AG20443 (cell line): ENCODE results near the gene LRFN4.
"Not testable (repeated sequence)": the region's sequence is repeated elsewhere in the genome, so short reads cannot be mapped to it uniquely, and the experiment has no call there.

Experiments
- DNase-seq: peaks from one replicate; pipeline ENCODE4 v3.0.0; 2012; ENCODE audit warnings: low spot score, mixed read lengths

The LRFN4 gene

DNA sequence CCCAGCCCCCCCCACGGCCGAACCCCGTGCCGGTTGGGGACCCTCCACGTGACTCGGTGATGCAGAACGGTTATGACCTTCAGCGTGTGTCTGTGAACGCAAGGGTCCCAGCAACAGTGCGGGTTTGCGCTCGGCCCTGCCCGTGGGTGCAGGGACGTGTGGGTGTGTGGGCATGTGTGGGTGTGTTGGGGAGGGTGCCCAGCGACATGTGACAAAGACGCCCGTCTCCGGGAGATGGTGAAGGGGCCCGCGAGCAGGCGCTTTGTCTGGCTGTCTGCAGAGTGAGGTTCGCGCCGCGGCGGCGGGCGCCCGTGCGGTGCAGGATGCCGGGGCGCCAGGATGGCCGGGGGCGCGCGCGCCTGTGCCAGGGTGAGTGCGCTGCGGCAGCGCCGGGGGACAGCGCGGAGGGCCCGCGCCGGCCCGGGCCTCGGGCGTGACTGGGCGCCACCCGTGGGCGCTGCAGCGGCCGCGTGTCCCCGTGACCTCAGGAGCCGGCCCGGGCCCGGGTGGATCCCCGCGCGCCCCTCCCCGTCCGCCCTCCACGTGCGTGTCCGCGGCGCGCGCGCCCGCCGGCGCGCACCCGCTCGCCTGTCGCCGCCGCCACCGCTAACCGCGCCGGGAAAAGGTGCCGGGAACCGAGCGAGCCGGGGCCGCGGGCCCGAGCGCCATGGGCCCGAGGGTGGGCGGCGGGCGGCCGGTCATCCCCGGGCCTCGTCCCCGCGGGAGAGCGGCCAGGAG is at the start of gene LRFN4:
Gene LRFN4, plus strand, starts transcription at position 569 of the 738 bp plus-strand sequence. CDS start 681 bp downstream, outside the sequence.
- peak; percentile 83 for DNase-seq

DNA sequence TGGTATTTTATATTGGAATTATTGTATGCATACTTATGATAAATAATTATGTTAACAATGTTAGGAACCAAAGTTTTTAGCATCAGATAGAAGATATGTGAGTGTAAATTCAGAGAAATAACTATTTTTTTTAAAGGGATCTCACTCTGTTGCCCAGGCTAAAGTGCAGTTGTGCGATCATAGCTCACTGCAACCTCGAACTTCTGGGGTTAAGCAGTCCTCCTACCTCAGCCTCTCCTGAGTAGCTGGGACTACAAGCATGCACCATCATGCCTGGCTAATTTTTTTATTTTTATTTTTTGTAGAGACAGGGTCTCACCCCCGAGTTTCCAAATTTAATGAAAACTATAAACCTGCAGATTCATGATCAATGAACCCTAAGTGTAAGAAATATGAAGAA is 47.3 kb upstream of the LRFN4 start:
- DNase-seq, result no peak

DNA sequence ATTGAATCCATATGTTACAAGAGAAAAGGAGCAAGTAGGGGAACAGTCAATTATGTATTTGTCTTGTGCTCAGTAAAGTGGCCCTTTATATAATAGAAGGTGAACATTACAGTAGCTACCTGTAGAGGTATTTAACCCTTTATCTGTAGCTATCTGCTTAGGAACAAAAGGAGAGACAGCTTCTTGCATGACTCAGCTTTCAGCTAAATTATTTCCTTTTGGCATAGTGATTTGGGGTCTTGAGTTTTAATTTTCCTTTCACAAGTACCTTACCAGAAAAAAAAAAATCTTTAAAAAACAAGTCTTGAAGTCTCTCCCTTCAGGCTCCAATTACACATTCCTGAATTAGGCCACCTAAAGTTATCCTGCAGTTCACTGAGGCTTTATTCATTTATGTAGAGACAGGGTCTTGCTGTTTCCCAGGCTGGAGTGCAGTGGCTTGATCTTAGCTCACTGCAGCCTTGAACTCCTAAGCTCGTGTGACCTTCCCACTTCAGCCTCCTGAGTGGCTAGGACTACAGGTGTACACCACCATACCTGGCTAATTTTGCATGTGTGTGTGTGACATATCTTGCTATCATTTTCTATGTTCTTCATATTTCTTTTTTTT is 46.2 kb upstream of the LRFN4 start:
- no peak for DNase-seq

DNA sequence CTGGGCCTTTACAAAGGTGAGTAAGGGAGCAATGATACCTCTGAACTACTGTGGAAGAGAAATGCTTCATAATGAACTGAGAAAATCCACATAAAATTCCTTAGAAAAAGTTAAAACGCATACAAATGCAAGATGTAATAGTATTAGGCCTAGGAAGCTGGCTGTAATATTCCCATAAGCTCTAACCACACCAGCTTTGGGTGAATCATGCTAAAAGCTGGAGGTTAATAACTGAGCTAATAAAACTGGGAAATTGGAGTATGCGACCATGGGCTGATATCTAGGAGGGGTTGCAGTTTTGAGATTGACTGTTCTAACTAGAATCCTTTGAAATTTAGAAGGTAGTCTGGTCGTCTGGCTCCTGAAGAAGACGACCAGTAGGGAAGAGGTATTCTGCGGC is 42.2 kb upstream of the LRFN4 start:
- DNase-seq, result no peak

DNA sequence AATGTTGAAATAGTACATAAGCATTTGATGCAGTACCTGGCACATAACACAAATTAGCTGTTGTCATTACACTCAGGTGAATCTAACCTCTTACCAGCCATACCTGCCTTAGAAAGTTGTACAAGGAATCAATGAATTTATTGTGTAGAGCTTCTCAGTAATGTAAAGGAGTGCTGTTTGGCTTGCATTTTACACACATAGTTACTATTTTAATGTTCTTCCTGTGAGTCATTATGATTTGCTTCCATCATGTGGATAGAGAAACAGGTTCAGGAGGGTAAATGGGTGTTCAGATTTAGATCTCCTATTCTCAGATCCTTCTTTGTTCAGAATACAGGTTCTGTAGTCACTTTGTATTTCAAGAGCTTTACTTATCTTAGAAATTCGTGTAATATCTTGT is 41.2 kb upstream of the LRFN4 start:
- no peak for DNase-seq

DNA sequence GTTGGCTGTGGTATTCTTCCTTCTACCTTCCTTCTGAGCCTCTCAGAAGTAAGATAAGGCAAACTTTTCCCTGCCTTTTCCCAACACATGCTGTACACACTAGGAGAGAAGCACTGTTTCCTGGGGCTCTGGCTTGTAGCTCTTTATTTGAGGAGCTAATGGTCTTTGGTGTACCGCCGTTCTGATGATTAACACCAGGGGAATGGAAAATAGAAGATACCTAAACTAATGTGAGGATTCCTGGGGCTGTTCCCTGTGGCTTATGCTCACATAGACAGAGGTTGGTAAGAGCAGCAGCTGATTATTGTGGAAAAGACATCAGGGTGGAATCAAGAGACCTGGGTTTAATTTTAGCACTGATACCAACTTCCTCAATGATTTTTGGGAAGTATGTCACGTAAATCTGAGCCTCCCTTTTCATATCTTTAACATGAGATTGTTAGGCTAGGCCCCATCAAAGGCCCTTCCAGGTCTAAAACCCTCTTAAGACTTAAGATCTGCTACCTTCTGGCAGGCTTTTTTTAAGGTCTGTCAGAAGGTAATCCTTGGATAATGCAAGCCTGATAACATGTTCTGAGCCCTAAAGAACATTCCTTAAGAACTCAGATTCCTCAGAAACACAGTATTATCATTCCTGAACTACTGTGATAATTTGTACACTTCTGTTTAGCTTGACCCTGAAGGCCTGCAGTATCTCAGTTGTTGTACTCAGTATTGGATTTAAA is 38.5 kb upstream of the LRFN4 start:
- DNase-seq, result no peak

DNA sequence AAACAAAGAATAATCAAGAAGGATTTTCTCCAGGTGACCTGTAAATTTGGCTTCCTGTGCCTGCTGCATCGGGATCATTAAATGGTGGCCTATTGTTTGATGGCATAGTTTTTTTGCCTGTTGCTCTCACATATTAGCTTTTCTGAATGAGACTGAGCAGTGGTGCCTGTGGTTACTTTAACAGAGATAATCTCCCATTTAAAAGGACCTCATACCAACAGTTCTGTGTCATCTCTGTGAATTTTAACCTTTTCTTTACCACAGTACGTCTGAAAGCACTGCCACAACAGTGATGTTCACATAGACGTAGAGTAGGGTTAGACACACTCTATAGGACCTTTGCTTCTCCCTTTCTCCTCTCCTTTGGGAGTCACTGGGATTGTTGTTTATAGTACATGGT is 36.5 kb upstream of the LRFN4 start:
- DNase-seq, result no peak

DNA sequence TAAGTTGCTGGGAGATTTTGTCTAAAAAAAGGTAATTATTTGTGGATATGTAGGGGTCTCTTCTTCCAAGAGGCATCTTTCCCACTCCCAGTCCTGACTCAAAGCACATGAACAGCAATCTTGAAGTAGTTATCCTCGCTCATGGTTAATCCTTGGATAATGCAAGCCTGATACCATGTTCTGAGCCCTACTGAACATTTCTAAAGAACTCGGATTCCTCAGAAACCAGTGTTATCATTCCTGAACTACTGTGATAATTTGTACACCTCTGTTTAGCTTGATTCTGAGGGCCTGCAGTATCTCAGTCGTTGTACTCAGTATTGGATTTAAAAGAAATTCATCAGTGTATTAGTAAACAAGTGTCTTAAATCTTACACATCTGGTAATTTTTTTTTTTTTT is 36.0 kb upstream of the LRFN4 start:
- DNase-seq, result no peak

DNA sequence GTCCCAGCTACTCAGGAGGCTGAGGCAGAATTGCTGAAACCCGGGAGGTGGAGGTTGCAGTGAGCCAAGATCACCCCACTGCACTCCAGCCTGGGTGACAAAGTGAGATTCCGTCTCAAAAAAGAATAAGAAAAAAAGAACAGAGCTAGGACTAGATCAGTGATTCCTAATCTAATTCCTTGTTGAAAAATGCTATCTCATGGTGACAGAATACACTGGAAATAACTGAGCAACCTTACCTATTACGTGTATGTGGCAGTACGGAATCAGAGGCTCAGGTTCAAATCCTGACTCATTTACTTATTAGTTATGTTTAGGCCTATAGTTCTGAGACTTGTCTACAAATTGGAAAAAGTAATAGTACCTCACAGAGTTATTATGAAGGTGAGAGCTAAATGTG is 33.2 kb upstream of the LRFN4 start:
- no peak for DNase-seq

DNA sequence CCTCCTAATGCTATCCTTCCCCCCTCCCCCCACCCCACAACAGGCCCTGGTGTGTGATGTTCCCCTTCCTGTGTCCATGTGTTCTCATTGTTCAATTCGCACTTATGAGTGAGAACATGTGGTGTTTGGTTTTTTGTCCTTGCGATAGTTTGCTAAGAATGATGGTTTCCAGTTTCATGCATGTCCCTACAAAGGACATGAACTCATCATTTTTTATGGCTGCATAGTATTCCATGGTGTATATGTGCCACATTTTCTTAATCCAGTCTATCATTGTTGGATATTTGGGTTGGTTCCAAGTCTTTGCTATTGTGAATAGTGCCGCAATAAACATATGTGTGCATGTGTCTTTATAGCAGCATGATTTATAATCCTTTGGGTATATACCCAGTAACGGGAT is 32.3 kb upstream of the LRFN4 start:
- DNase-seq, result not testable (repeated sequence)

DNA sequence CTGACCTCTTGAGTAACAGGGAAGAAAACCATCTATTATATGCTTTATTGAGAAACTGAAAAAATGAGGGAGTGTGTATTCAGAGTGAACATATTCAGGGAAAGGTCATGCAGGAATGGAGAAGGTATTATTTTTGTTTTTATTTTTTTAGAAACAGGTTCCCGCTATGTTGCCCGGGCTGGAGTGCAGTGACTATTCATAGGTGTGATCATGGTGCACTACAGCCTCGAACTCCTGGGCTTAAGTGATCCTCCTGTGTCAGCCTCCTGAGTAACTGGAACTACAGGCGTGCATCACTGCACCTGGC is 22.4 kb upstream of the LRFN4 start:
- DNase-seq, result no peak

DNA sequence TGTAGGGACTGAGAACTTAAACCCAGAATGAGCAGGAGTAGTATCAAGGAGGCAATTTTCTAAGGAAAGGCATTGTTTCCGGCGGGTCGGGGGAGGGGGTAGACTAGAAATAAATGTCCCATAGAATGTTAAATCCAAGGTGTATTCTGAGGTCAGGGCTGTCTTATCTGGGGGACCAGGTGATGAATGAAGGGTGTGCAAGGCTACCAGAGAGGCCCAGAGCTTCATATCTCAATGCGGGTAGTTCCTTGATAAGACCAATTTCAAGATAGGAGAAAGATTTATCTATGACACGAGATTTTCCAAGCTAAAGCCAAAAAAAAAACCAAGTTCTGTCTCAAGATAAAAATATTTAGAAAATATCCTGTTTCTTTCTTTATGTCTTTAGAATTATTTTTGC is 21.9 kb upstream of the LRFN4 start:
- no peak for DNase-seq

DNA sequence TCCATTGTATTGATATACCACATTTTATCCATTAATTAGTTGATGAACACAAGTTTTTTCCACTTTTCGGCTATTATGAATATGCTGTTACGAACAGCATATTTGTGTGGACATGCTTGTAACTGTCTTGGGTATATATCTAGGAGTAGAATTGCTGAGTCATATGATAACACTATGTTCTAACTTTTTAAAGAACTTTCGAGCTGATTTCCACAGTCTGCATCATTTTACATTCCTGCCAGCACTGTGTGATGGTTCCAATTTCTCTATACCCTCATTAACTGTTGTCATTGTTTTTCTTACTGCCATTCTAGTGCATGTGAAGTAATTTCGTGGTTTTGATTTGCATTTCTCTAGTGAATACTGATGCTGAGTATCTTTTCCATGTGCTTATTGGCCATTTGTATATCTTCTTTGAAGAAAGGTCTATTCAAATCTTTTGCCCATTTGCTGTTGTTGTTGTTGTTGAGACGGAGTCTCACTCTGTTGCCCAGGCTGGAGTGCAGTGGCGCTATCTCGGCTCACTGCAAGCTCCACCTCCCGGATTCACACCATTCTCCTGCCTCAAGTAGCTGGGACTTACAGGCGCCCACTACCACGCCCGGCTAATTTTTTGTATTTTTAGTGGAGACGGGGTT is 21.0 kb upstream of the LRFN4 start:
- DNase-seq, result no peak

DNA sequence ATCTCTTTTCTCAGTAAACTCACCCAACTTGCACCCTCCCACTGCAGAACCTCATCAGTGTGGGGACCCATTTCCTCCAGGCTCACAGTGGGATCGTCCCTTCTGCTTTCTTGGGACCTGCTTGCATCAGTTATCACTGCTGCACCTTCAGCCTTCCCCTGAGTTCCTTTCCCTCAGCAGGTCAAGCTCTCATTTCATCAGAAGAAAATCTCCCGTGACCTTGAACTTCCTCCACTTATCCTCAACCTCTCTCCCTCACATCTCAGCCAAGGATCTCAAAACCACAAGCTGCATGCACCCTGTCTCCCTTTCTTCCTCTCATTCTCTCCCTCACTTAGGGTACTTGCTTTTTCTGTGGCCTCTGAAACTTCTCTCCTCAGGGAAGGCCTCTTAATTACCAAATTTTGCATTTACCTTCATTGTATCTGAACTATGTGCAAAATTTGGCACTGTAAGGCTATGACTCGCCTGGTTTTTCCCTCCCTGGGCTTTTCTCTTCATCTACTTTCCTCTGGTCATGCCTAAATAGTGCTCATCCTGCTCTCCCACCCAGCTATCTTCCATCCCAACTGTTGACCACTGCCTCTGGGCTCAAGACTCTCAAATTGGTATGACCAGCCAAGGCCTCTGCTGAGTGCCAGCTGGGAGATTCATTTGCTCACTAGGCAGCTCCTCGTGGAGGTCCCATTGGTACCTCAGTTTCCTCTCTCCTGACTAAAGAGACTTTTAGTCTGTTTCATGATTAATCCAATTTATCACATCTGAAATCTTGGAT is 16.4 kb upstream of the LRFN4 start:
- no peak for DNase-seq

DNA sequence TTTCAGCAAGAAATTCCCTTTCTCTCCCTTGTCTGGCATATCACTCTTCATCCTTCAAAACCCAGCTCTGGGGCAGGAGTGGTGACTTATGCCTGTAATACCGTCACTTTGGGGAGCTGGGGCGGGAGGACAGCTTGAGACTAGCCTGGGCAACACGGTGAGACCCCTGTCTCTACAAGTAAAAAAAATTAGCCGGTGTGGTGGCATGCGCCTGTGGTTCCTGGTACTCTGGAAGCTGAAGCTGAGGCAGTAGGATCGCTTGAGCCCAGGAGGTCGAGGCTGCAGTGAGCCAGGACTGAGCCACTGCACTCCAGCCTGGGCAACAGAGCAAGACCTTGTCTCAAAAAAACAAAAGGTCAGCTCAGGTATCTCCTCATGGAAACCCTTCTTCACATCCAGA is 15.0 kb upstream of the LRFN4 start:
- no peak for DNase-seq

DNA sequence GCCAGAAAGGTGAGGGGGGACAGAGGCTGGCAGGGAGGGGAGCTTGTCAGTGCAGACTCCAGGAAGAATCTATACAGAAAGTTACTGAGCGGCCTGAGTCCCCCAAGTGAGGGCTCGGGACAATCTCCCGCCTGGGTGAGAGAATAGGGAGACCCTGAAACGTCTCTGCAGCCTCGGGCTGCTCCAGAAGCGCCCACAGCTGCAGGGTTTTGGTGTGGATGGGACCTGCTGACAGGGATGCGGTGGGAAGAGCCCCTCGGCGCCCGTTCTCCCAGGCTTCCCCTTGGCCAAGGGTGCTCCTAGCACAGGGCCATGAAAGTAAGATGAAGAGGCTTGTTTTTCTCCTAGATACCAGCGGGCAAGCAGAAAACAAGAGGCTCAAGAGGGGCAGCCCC is 14.4 kb upstream of the LRFN4 start:
- DNase-seq, result no peak

DNA sequence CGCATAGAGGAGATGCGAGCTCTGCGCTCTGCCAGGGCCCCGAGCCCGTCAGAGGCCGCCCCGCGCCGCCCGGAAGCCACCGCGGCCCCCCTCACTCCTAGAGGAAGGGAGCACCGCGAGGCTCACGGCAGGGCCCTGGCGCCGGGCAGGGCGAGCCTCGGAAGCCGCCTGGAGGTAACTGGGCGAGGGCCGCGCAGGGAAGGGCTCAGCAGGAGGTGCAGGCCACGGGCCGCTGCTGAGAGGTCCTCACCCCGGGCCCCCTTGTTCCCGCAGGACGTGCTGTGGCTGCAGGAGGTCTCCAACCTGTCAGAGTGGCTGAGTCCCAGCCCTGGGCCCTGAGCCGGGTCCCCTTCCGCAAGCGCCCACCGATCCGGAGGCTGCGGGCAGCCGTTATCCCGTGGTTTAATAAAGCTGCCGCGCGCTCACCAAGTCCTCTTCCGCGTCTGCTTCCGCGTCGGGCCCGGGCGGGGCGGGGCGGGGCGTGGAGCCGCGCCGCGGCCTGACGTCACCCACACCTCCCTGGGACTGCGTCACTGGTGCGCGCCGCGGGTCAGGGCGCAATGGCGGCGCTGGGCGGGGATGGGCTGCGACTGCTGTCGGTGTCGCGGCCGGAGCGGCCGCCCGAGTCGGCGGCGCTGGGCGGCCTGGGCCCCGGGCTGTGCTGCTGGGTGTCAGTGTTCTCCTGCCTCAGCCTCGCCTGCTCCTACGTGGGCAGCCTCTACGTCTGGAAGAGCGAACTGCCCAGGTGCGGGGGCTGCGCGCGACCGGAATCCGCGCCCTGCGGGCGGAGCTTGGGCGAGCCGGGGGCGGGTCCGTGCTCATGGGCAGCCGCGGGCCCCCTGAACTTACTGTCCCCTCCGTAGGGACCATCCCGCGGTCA is 13.7 kb upstream of the LRFN4 start, which contains the start of gene RCE1:
Gene RCE1, plus strand, starts transcription at position 546 of the 880 bp plus-strand sequence. Its CDS starts 15 bp downstream, at position 561.
- DNase-seq, result peak; percentile 98

DNA sequence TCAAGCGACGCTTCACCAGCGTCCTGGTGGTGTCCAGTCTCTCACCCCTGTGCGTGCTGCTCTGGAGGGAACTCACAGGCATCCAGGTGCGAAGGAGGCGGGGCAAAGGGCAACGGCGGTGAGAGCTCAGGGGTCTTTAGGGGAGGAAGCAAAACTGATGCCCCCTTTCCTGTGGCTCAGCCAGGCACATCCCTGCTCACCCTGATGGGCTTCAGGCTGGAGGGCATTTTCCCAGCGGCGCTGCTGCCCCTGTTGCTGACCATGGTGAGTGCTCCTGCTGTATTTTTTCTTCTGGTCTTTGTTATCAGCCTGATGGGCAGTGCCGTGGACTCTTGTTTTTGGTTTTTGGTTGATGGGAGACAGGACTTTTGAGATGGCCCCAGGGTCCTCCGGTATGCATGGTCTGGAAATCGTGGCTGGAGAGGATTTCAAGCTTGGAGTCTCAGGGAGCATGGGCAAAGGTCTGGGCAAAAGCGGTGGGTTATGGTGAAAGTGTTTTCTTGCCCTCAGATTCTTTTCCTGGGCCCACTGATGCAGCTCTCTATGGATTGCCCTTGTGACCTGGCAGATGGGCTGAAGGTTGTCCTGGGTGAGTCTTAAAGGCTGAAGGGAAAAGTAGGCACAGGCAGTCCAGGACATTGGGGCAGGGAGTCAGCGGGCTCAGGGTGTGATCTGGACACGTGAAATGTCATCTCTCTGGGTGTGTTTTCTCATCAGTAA is 12.9 kb upstream of the LRFN4 start:
- no peak for DNase-seq

DNA sequence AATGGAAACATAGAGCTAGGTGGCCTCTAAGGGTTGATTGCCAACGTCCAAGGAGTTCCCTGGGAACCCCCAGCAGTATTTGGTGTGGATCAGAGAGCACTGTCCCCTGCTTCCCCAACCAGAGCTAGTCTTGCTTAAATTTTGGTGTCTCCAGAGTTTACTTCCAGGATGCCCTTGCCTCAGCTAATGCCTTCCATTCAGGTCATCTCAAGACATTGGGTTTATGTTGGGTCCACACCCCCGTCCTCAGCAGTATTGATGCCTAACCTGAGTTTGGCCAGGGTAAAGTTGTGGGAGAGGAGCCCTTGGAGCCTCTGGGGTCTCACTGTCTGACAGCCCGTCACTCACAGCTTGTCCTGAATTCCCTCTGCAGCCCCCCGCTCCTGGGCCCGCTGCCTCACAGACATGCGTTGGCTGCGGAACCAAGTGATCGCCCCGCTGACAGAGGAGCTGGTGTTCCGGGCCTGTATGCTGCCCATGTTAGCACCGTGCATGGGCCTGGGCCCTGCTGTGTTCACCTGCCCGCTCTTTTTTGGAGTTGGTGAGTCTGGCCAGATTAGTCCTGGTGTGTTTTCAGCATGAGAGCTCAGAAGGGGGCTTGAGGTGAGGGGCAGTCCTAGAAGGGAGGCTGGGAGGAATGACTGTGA is 12.2 kb upstream of the LRFN4 start:
- no peak for DNase-seq
